ENCODE measurements around the gene KDM4B.

The KDM4B gene

DNA sequence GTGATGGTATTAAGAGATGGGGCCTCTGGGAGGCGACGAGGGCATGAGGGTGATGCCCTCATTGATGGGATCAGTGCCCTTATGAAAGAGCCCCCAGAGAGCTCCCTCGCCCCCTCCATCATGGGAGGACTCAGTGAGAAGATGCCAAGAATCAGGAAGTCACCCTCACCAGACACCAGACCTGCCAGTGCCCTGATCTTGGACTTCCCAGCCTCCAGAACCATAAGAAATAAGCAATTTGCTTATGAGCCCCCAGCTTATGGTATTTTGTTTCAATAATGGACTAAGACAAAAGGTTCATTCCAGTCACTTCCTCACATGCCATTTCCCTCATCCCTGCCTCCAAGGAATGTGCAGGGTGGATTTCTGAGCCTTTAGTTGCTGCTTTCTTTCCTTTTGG, 129.7 kb downstream of the KDM4B start:
- peaks cover 20% of the 10 kb centered on the region for H3K4me1 ChIP-seq
- H3K9me3 ChIP-seq = no peaks in the 10 kb centered on the region
- no peaks in the 10 kb centered on the region for H3K27me3 ChIP-seq
- TF ChIP-seq CTCF (IDR thresholded peaks at IDR 0.05; ENCODE audit: low read depth, low read length) = no peak
- H3K4me3 ChIP-seq (ENCODE audit: low read depth, low read length) = no peak overlapping the region
- DNase-seq = no peak
- peaks cover 7% of the 10 kb centered on the region; the same call in 1 of the 2 replicates for H3K36me3 ChIP-seq

DNA sequence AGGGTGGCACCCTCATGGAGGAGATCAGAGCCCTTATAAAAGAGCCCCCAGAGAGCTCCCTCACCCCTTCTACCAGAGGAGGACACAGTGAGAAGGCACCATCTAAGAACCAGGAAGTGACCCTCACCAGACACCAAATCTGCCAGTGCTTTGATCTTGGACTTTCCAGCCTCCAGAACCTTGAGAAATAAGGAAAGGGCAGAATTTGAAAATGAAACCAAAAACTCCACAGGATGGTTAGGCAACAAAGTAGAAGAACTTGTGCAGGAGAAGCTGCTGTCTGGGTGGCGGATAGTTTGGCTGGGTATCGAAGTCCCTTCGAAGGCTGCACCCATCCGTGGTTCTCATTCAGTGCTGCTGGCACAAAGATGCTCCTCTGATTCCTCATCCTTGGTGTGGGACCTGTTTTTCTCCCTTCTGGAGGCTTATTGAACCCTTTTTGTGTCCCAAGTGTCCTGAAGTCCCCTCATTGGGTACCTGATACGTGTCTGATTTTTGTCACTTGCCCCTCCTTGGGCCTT, 130.8 kb downstream of the KDM4B start:
- no peak overlapping the region for H3K4me3 ChIP-seq (ENCODE audit: low read depth, low read length)
- no peak for TF ChIP-seq CTCF (IDR thresholded peaks at IDR 0.05; ENCODE audit: low read depth, low read length)
- peaks cover 7% of the 10 kb centered on the region; the same call in 1 of the 2 replicates for H3K36me3 ChIP-seq
- no peak for DNase-seq
- H3K4me1 ChIP-seq = peaks cover 17% of the 10 kb centered on the region
- no peaks in the 10 kb centered on the region for H3K27me3 ChIP-seq
- H3K9me3 ChIP-seq = no peaks in the 10 kb centered on the region

GRCh38 chr19:5101871-5102270, 133.0 kb downstream of the KDM4B start:
- no peak for DNase-seq
- H3K4me1 ChIP-seq = peaks cover 12% of the 10 kb centered on the region
- no peaks in the 10 kb centered on the region for H3K27me3 ChIP-seq
- no peaks in the 10 kb centered on the region for H3K9me3 ChIP-seq
- TF ChIP-seq CTCF (IDR thresholded peaks at IDR 0.05; ENCODE audit: low read depth, low read length) = no peak
- H3K4me3 ChIP-seq (ENCODE audit: low read depth, low read length) = no peak overlapping the region
- H3K36me3 ChIP-seq = peaks cover 7% of the 10 kb centered on the region; the same call in 1 of the 2 replicates

DNA sequence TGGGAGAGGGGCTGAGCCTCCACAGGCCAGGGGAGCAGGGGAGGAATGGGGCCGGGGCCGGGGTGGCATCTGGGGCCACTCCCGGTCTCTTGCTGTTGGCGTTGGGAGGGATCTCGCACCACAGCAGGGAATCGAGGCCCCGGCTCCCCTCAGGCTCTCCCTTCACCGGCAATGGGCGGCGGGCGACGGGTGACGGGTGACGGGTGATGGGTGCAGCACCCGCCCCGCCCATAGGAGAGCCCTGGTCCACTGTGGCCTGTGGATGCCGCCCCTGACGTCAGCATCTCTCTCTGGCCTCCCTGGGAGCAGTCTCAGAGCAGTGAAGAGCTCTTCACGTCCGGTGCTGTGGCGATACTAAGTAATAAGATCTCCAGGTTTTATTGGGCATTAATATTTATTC, 133.6 kb downstream of the KDM4B start:
- DNase-seq = no peak
- Histone ChIP-seq H3K4me3 (ENCODE audit: low read depth, low read length) (no peak overlapping the region), H3K4me1 (peaks cover 19% of the 10 kb centered on the region), H3K9me3 (no peaks in the 10 kb centered on the region), H3K27me3 (no peaks in the 10 kb centered on the region), H3K36me3 (peaks cover 8% of the 10 kb centered on the region)
- no peak for TF ChIP-seq CTCF (IDR thresholded peaks at IDR 0.05; ENCODE audit: low read depth, low read length)

- peak; percentile 76 for DNase-seq
- H3K36me3 ChIP-seq = peaks cover 8% of the 10 kb centered on the region
- no peaks in the 10 kb centered on the region for H3K27me3 ChIP-seq
Observed at GRCh38 chr19:5103061-5103701, 134.3 kb downstream of the KDM4B start.

More at GRCh38 chr19:5103061-5103701, 134.3 kb downstream of the KDM4B start:
- H3K9me3 ChIP-seq = no peaks in the 10 kb centered on the region
- no peak for TF ChIP-seq CTCF (IDR thresholded peaks at IDR 0.05; ENCODE audit: low read depth, low read length)
- H3K4me3 ChIP-seq (ENCODE audit: low read depth, low read length) = no peak overlapping the region
- H3K4me1 ChIP-seq = peaks cover 23% of the 10 kb centered on the region

Measured in BE2C (cell line).